Lower leg skin (tissue), 4 donors: ENCODE measurements around the gene WDR46. TPM values are rescaled to one million over a fixed set of nuclear protein-coding genes. Genes with fewer than 3 reads are reported as not detected.

Experiments used
- DNase-seq, 2 donors: peaks; one replicate each; pipeline ENCODE4 v3.0.0-alpha.2; 2019; ENCODE audit warnings: low spot score in 2 of 2
- H3K4me3 ChIP-seq: fragments of 200-600 bp; sonication (generic); 2 replicates; pipeline ENCODE4 v1.5.1; 2017; ENCODE audit warnings: mild to moderate bottlenecking, low read depth; ENCODE audit not compliant: poor library complexity, severe bottlenecking
- CTCF ChIP-seq, 3 donors: fragments of 450-650 bp; IDR thresholded peaks; one replicate each; pipeline ENCODE4 v1.5.1; 2016; ENCODE audit warnings: antibody characterized with exemption in 3 of 3, mild to moderate bottlenecking in 3 of 3, moderate library complexity in 2 of 3
- POLR2A ChIP-seq, 2 donors: fragments of 450-650 bp; IDR thresholded peaks; one replicate each; pipeline ENCODE4 v1.6.1; 2016 to 2017; ENCODE audit warnings: antibody characterized with exemption in 2 of 2, mild to moderate bottlenecking in 1 of 2, moderate library complexity in 1 of 2
- WGBS, 2 donors: methylation state at CpG; one replicate each; pipeline ENCODE4 v1.1.5; 2018; 5-methylcytosine and 5-hydroxymethylcytosine counted together
- intact Hi-C: fragments of 100-400 bp; cut with DNase I; formaldehyde crosslinking; loops from one replicate; pipeline ENCODE4 v1.15.0; 2023; ENCODE audit warnings: low total_unique reads
- total RNA-seq, 4 donors: library from RNA; depleted of rRNA; stranded (reverse); fragments of >200 nt; gene quantifications; one replicate each; pipeline ENCODE4 v1.1.0, GENCODE V29; 2016

The WDR46 gene
- total RNA-seq, 4 donors from 2014 or later, result 38.4 to 57.2 (median 47.0) TPM

- WGBS, 2 donors, result 36 to 56% methylated on average over 5 of the region's 5 CpGs
- intact Hi-C loops, result no loop called here
- no peak for DNase-seq
- TF ChIP-seq CTCF (IDR thresholded peaks at IDR 0.05) (no peak), POLR2A (IDR thresholded peaks at IDR 0.05) (no peak)
- H3K4me3 ChIP-seq, result no peak overlapping the region
Measured at GRCh38 chr6:33329058-33329457, 40.0 kb upstream of the WDR46 start.

GRCh38 chr6:33324125-33324524 lies 35.1 kb upstream of the WDR46 start:
- no peak overlapping the region for H3K4me3 ChIP-seq
- no peak for TF ChIP-seq CTCF (IDR thresholded peaks at IDR 0.05)
- no peak for TF ChIP-seq POLR2A (IDR thresholded peaks at IDR 0.05)
- WGBS, 2 donors, result 18 to 33% methylated on average over 7 of the region's 7 CpGs
- intact Hi-C loops, result no loop called here
- DNase-seq, result no peak

- 1 to 2% methylated on average over 12 of the region's 12 CpGs for WGBS, 2 donors
- peak overlapping the region; percentile 26 for H3K4me3 ChIP-seq
- intact Hi-C loops, result no loop called here
- no peak for TF ChIP-seq CTCF (IDR thresholded peaks at IDR 0.05)
- TF ChIP-seq POLR2A (IDR thresholded peaks at IDR 0.05), result no peak
- DNase-seq, result no peak
Measured at GRCh38 chr6:33323623-33323948, 34.5 kb upstream of the WDR46 start.

GRCh38 chr6:33321227-33321626 lies 32.2 kb upstream of the WDR46 start:
- no peak overlapping the region for H3K4me3 ChIP-seq
- intact Hi-C loops, result no loop called here
- DNase-seq, result no peak
- no peak for TF ChIP-seq CTCF (IDR thresholded peaks at IDR 0.05)
- TF ChIP-seq POLR2A (IDR thresholded peaks at IDR 0.05), result no peak
- 69 to 80% methylated on average over 9 of the region's 9 CpGs for WGBS, 2 donors

- DNase-seq, result no peak
- WGBS, 2 donors, result 58 to 67% methylated on average over 25 to 32 of the region's 32 CpGs
- H3K4me3 ChIP-seq, result no peak overlapping the region
Measured at GRCh38 chr6:33320315-33321181, 31.5 kb upstream of the WDR46 start.

More at GRCh38 chr6:33320315-33321181, 31.5 kb upstream of the WDR46 start:
- intact Hi-C loops, result no loop called here
- TF ChIP-seq CTCF (IDR thresholded peaks at IDR 0.05) (no peak), POLR2A (IDR thresholded peaks at IDR 0.05) (no peak)
